Neural cell (in vitro differentiated cells): ENCODE data around the gene POLRMT. TPM values are rescaled to one million over a fixed set of nuclear protein-coding genes. Genes with fewer than 3 reads are reported as not detected.
A peak's percentile ranks its signal among the peaks of the same experiment; 100 is the strongest.

Experiments
- H2AFZ ChIP-seq: fragments of 200-600, 300-800 bp; sonication (generic), shearing (Covaris generic); 2 replicates; pipeline ENCODE4 v1.6.0; 2014; ENCODE audit warnings: low read depth, mild to moderate bottlenecking, antibody characterized with exemption, low read length, moderate library complexity
- H3F3A ChIP-seq: fragments of 200-600 bp; shearing (Covaris generic); 2 replicates; pipeline ENCODE4 v1.6.1; 2016; ENCODE audit warnings: mild to moderate bottlenecking, moderate library complexity, mixed read lengths, antibody characterized with exemption, low read length; ENCODE audit not compliant: insufficient read depth, poor library complexity, severe bottlenecking
- H3K27ac ChIP-seq: fragments of 200-600, 300-800 bp; sonication (generic), shearing (Covaris generic); 2 replicates; pipeline ENCODE4 v1.5.1; 2014; ENCODE audit warnings: mild to moderate bottlenecking, low read length, moderate library complexity
- H3K27me3 ChIP-seq: fragments of 300-800, 200-600 bp; sonication (generic), shearing (Covaris generic); 2 replicates; pipeline ENCODE4 v1.6.0; 2014; ENCODE audit warnings: mild to moderate bottlenecking, low read depth, low read length, moderate library complexity; ENCODE audit not compliant: insufficient read depth
- H3K36me3 ChIP-seq: fragments of 300-800, 200-600 bp; sonication (generic), shearing (Covaris generic); 2 replicates; pipeline ENCODE4 v1.5.1; 2014; ENCODE audit warnings: mild to moderate bottlenecking, antibody characterized with exemption, low read length, moderate library complexity; ENCODE audit not compliant: insufficient read depth
- H3K4me2 ChIP-seq: fragments of 300-800, 200-600 bp; sonication (generic), shearing (Covaris generic); 2 replicates; pipeline ENCODE4 v1.6.0; 2014; ENCODE audit warnings: mild to moderate bottlenecking, low read length
- H3K4me3 ChIP-seq: fragments of 300-800, 200-600 bp; sonication (generic), shearing (Covaris generic); 2 replicates; pipeline ENCODE4 v1.5.1; 2014; ENCODE audit warnings: mild to moderate bottlenecking, low read length, moderate library complexity
- H3K79me2 ChIP-seq: fragments of 200-600 bp; shearing (Covaris generic); replicated peaks from 2 replicates; pipeline ENCODE4 v1.6.0; 2014; ENCODE audit warnings: mild to moderate bottlenecking, low read length, moderate library complexity; ENCODE audit not compliant: insufficient read depth
- H3K9ac ChIP-seq: fragments of 300-800, 200-600 bp; sonication (generic), shearing (Covaris generic); 2 replicates; pipeline ENCODE4 v1.6.1; 2016; ENCODE audit warnings: mild to moderate bottlenecking, low read length, mixed read lengths
- H3K9me2 ChIP-seq: fragments of 200-600 bp; shearing (Covaris generic); 2 replicates; pipeline ENCODE4 v1.6.1; 2016; ENCODE audit warnings: mild to moderate bottlenecking, low read length, mixed read lengths; ENCODE audit not compliant: insufficient read depth
- H3K9me3 ChIP-seq: fragments of 200-600, 300-800 bp; sonication (generic), shearing (Covaris generic); 2 replicates; pipeline ENCODE4 v1.6.1; 2016; ENCODE audit warnings: mild to moderate bottlenecking, mixed run types, low read length, moderate library complexity, mixed read lengths
- H4K20me1 ChIP-seq: fragments of 200-600 bp; shearing (Covaris generic); 2 replicates; pipeline ENCODE4 v1.6.1; 2016; ENCODE audit warnings: mild to moderate bottlenecking, mixed run types; ENCODE audit not compliant: insufficient read depth
- CTCF ChIP-seq: fragments of 450-650 bp; IDR thresholded peaks from 2 replicates; pipeline ENCODE4 v1.5.1; 2014; ENCODE audit warnings: antibody characterized with exemption, mild to moderate bottlenecking, moderate library complexity; ENCODE audit not compliant: poor library complexity, severe bottlenecking
- EP300 ChIP-seq: fragments of 450-650 bp; conservative IDR thresholded peaks from 2 replicates; pipeline ENCODE4 v1.6.1; 2014; ENCODE audit warnings: antibody characterized with exemption, mild to moderate bottlenecking, moderate library complexity; ENCODE audit not compliant: poor library complexity, severe bottlenecking
- EZH2 ChIP-seq: fragments of 200-600, 300-800 bp; shearing (Covaris generic), sonication (generic); IDR thresholded peaks from 2 replicates; pipeline ENCODE4 v1.6.1; 2014; ENCODE audit warnings: antibody characterized with exemption, low read length, borderline replicate concordance, mild to moderate bottlenecking; ENCODE audit not compliant: insufficient read depth, poor library complexity, severe bottlenecking
- MXI1 ChIP-seq: fragments of 450-650 bp; conservative IDR thresholded peaks from 2 replicates; pipeline ENCODE4 v1.6.1; 2014; ENCODE audit warnings: antibody characterized with exemption, mild to moderate bottlenecking; ENCODE audit not compliant: poor library complexity, severe bottlenecking
- POLR2AphosphoS5 ChIP-seq: IDR thresholded peaks from 2 replicates; pipeline ENCODE4 v1.6.1; 2012
- RAD21 ChIP-seq: fragments of 450-650 bp; conservative IDR thresholded peaks from 2 replicates; pipeline ENCODE4 v1.6.1; 2014; ENCODE audit warnings: antibody characterized with exemption, mild to moderate bottlenecking, moderate library complexity
- SMC3 ChIP-seq: fragments of 450-650 bp; conservative IDR thresholded peaks from 2 replicates; pipeline ENCODE4 v1.6.1; 2014; ENCODE audit warnings: antibody characterized with exemption, mild to moderate bottlenecking, moderate library complexity; ENCODE audit not compliant: poor library complexity
- TAF1 ChIP-seq: IDR thresholded peaks from 2 replicates; pipeline ENCODE4 v1.6.1; 2012; ENCODE audit warnings: low read depth
- polyA plus RNA-seq: library from polyadenylated mRNA; depleted of rRNA; stranded (reverse); fragments of >200 nt; gene quantifications from 2 replicates; pipeline ENCODE4 v1.2.3, GENCODE V29; 2014
- TF ChIP-seq, protein P1 (sequence below): IDR thresholded peaks from 2 replicates; pipeline ENCODE4 v1.6.1; 2012; ENCODE audit warnings: borderline replicate concordance

Gene POLRMT
- polyA plus RNA-seq, 1 donor from 2014 or later: 28.3 TPM

DNA sequence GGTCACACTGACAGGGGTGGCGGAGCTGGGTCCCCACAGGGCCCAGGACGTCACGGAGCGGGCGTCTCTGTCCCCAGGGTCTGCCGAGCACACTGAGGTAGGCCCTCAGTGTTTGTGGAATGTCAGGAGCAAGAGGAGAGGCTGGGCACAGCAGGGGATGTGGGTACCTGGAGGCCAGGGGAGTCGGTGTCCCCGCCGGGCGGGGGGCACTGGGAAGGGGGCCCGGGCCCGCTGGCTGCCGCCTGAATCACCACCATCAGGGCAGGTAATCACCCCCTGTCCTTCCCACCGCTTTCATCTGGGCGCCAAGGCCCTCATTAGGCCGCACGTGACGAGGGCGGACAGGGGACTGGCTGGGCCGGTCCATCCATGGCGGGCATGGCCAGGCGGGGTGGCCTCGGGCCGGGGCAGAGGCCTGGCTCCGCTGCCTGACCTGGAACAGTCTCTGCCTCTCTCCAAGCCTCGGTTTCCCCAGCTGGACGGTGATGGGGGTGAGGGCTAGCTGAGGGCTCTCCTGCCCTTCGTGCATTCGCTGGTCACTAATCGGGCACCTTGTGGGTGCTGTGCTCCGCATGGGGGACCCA lies 7.4 kb upstream of the POLRMT start:
- H3K9me3 ChIP-seq: no peaks in the 10 kb centered on the region
- no peaks in the 10 kb centered on the region for H3K36me3 ChIP-seq
- H3K27me3 ChIP-seq: no peaks in the 10 kb centered on the region
- H3K79me2 ChIP-seq: no peaks in the 10 kb centered on the region
- no peak overlapping the region for H3K4me2 ChIP-seq
- no peaks in the 10 kb centered on the region for H3K9me2 ChIP-seq
- no peak overlapping the region for H2AFZ ChIP-seq
- H3K9ac ChIP-seq: no peak overlapping the region
- H3K4me3 ChIP-seq: no peak overlapping the region
- H3F3A ChIP-seq: no peaks in the 10 kb centered on the region
- no peak overlapping the region for H3K27ac ChIP-seq
- TF ChIP-seq, protein P1, sequence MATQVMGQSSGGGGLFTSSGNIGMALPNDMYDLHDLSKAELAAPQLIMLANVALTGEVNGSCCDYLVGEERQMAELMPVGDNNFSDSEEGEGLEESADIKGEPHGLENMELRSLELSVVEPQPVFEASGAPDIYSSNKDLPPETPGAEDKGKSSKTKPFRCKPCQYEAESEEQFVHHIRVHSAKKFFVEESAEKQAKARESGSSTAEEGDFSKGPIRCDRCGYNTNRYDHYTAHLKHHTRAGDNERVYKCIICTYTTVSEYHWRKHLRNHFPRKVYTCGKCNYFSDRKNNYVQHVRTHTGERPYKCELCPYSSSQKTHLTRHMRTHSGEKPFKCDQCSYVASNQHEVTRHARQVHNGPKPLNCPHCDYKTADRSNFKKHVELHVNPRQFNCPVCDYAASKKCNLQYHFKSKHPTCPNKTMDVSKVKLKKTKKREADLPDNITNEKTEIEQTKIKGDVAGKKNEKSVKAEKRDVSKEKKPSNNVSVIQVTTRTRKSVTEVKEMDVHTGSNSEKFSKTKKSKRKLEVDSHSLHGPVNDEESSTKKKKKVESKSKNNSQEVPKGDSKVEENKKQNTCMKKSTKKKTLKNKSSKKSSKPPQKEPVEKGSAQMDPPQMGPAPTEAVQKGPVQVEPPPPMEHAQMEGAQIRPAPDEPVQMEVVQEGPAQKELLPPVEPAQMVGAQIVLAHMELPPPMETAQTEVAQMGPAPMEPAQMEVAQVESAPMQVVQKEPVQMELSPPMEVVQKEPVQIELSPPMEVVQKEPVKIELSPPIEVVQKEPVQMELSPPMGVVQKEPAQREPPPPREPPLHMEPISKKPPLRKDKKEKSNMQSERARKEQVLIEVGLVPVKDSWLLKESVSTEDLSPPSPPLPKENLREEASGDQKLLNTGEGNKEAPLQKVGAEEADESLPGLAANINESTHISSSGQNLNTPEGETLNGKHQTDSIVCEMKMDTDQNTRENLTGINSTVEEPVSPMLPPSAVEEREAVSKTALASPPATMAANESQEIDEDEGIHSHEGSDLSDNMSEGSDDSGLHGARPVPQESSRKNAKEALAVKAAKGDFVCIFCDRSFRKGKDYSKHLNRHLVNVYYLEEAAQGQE: no peak
- TF ChIP-seq SMC3: no peak
- no peak for TF ChIP-seq EZH2
- TF ChIP-seq EP300: no peak
- TF ChIP-seq POLR2AphosphoS5: no peak
- no peak for TF ChIP-seq MXI1
- no peak for TF ChIP-seq TAF1
- no peak for TF ChIP-seq RAD21
- TF ChIP-seq CTCF: no peak
- no peaks in the 10 kb centered on the region for H4K20me1 ChIP-seq

GRCh38 chr19:640161-640558 lies 6.8 kb upstream of the POLRMT start:
- H3K9me2 ChIP-seq: no peaks in the 10 kb centered on the region
- H3K27ac ChIP-seq: no peak overlapping the region
- no peak overlapping the region for H2AFZ ChIP-seq
- no peaks in the 10 kb centered on the region for H3F3A ChIP-seq
- TF ChIP-seq EP300 (no peak), MXI1 (no peak), EZH2 (no peak), TAF1 (no peak), POLR2AphosphoS5 (no peak), CTCF (no peak), SMC3 (no peak), RAD21 (no peak)
- TF ChIP-seq, protein P1: no peak
- no peaks in the 10 kb centered on the region for H3K9me3 ChIP-seq
- no peak overlapping the region for H3K9ac ChIP-seq
- H4K20me1 ChIP-seq: no peaks in the 10 kb centered on the region
- no peaks in the 10 kb centered on the region for H3K36me3 ChIP-seq
- H3K79me2 ChIP-seq: no peaks in the 10 kb centered on the region
- H3K4me3 ChIP-seq: peak overlapping the region; percentile 39
- H3K27me3 ChIP-seq: no peaks in the 10 kb centered on the region
- H3K4me2 ChIP-seq: no peak overlapping the region
